ENCODE results near the gene NID2. TPM values are rescaled to one million over a fixed set of nuclear protein-coding genes. Genes with fewer than 3 reads are reported as not detected.

NID2 gene
- total and polyA plus RNA-seq, 5 donors from 2014 or later: 0.35 to 1.1 (median 0.62) TPM; not detected in 1

DNA sequence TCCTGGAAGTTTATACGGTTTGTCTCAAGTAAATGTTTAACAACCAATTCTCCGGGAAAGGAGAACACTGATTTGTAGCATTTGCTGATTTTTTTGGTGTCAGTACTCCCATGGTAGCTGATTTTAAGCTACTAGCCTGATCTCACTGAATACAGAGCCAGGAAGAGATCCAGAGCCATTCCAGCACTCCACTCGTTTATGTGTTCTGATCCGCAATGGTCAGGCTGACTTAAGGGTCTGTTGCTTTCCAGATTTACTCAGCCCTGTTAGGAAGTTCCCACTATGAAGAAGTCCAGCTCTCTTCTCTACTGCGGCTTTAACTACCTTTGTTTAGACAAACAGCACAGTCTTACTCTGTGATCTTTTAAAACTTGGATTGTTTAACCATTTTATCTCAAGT is 38.0 kb upstream of the NID2 start:
- no peaks in the 10 kb centered on the region for H3K4me1 ChIP-seq (ENCODE audit: control insufficient read depth, insufficient read depth, low read length, poor library complexity, severe bottlenecking)
- no peaks in the 10 kb centered on the region for H3K4me1 Mint-ChIP-seq
- DNase-seq (no peak), ATAC-seq (ENCODE audit: low read depth in 2 of 2) (no peak)
- H3K9me3 ChIP-seq (ENCODE audit: control insufficient read depth in 2 of 2, low read length in 2 of 2): no peaks in the 10 kb centered on the region
- no peaks in the 10 kb centered on the region for H3K27me3 Mint-ChIP-seq
- peaks cover 0 to 2% (median 0%) of the 10 kb centered on the region in 7 donors for H3K9me3 Mint-ChIP-seq
- no peak overlapping the region for H3K27ac Mint-ChIP-seq
- no peak overlapping the region for H3K4me3 Mint-ChIP-seq
- no peaks in the 10 kb centered on the region for H3K36me3 Mint-ChIP-seq
- H3K27ac ChIP-seq (ENCODE audit: insufficient read depth, low read length, poor library complexity, severe bottlenecking): no peak overlapping the region
- no peaks in the 10 kb centered on the region for H3K36me3 ChIP-seq (ENCODE audit: control insufficient read depth, insufficient read depth, low read length)
- H3K27me3 ChIP-seq (ENCODE audit: control insufficient read depth, insufficient read depth, low read length): peaks cover 6% of the 10 kb centered on the region
- H3K4me3 ChIP-seq (ENCODE audit: low read depth, low read length): no peak overlapping the region

DNA sequence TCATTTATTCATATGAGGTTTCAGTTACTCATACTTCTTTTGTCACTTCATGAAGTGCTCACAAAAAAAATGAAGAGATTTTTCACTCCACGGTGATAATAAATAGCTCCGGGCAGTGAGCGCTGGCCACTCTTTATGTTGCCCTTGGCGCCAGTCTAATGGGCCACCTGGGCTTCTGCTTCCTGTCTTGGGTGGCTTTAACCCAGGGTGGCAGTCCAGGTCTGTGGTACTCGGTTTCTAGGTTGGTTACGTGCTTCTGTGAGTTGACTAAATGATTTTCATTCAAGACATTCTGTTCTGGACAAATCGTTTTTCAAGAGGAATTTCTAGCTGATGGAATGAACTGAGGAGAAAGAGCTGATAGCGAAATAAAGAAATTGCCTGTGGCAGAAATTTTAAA is 34.6 kb upstream of the NID2 start:
- Histone ChIP-seq H3K36me3 (ENCODE audit: control insufficient read depth, insufficient read depth, low read length) (no peaks in the 10 kb centered on the region), H3K4me3 (ENCODE audit: low read depth, low read length) (no peak overlapping the region), H3K27me3 (ENCODE audit: control insufficient read depth, insufficient read depth, low read length) (peaks cover 9% of the 10 kb centered on the region), H3K27ac (ENCODE audit: insufficient read depth, low read length, poor library complexity, severe bottlenecking) (no peak overlapping the region), H3K9me3 (ENCODE audit: control insufficient read depth in 2 of 2, low read length in 2 of 2) (no peaks in the 10 kb centered on the region), H3K4me1 (ENCODE audit: control insufficient read depth, insufficient read depth, low read length, poor library complexity, severe bottlenecking) (no peaks in the 10 kb centered on the region)
- no peak overlapping the region for H3K27ac Mint-ChIP-seq
- no peaks in the 10 kb centered on the region for H3K36me3 Mint-ChIP-seq
- peaks cover 0 to 2% (median 0%) of the 10 kb centered on the region in 7 donors for H3K9me3 Mint-ChIP-seq
- H3K4me1 Mint-ChIP-seq: no peaks in the 10 kb centered on the region
- no peak for DNase-seq
- H3K27me3 Mint-ChIP-seq: no peaks in the 10 kb centered on the region
- no peak overlapping the region for H3K4me3 Mint-ChIP-seq
- no peak for ATAC-seq (ENCODE audit: low read depth in 2 of 2)

- no peak for DNase-seq
- no peaks in the 10 kb centered on the region for H3K36me3 Mint-ChIP-seq
- Histone ChIP-seq H3K4me1 (ENCODE audit: control insufficient read depth, insufficient read depth, low read length, poor library complexity, severe bottlenecking) (no peaks in the 10 kb centered on the region), H3K27ac (ENCODE audit: insufficient read depth, low read length, poor library complexity, severe bottlenecking) (no peak overlapping the region), H3K27me3 (ENCODE audit: control insufficient read depth, insufficient read depth, low read length) (peaks cover 12% of the 10 kb centered on the region), H3K36me3 (ENCODE audit: control insufficient read depth, insufficient read depth, low read length) (no peaks in the 10 kb centered on the region), H3K4me3 (ENCODE audit: low read depth, low read length) (no peak overlapping the region), H3K9me3 (ENCODE audit: control insufficient read depth in 2 of 2, low read length in 2 of 2) (no peaks in the 10 kb centered on the region)
- ATAC-seq (ENCODE audit: low read depth in 2 of 2): no peak
- H3K9me3 Mint-ChIP-seq: peaks cover 0 to 5% (median 0%) of the 10 kb centered on the region in 7 donors
- peaks cover 20% of the 10 kb centered on the region for H3K27me3 Mint-ChIP-seq
- H3K4me3 Mint-ChIP-seq: no peak overlapping the region
- no peaks in the 10 kb centered on the region for H3K4me1 Mint-ChIP-seq
- H3K27ac Mint-ChIP-seq: no peak overlapping the region
These were observed 26.9 kb upstream of the NID2 start for GRCh38 chr14:52095794-52096193.

- peaks cover 20% of the 10 kb centered on the region for H3K27me3 Mint-ChIP-seq
- H3K4me1 ChIP-seq (ENCODE audit: control insufficient read depth, insufficient read depth, low read length, poor library complexity, severe bottlenecking): no peaks in the 10 kb centered on the region
- H3K27ac Mint-ChIP-seq: no peak overlapping the region
- ATAC-seq (ENCODE audit: low read depth in 2 of 2): no peak
- peak overlapping the region in 1 of 4 donors; percentile 59 for H3K4me3 Mint-ChIP-seq
- no peaks in the 10 kb centered on the region for H3K9me3 ChIP-seq (ENCODE audit: control insufficient read depth in 2 of 2, low read length in 2 of 2)
- H3K36me3 Mint-ChIP-seq: no peaks in the 10 kb centered on the region
- no peaks in the 10 kb centered on the region for H3K4me1 Mint-ChIP-seq
- H3K4me3 ChIP-seq (ENCODE audit: low read depth, low read length): no peak overlapping the region
- no peak overlapping the region for H3K27ac ChIP-seq (ENCODE audit: insufficient read depth, low read length, poor library complexity, severe bottlenecking)
- DNase-seq: no peak
- peaks cover 0 to 5% (median 0%) of the 10 kb centered on the region in 7 donors for H3K9me3 Mint-ChIP-seq
- no peaks in the 10 kb centered on the region for H3K36me3 ChIP-seq (ENCODE audit: control insufficient read depth, insufficient read depth, low read length)
- peaks cover 11% of the 10 kb centered on the region for H3K27me3 ChIP-seq (ENCODE audit: control insufficient read depth, insufficient read depth, low read length)
These were observed 26.5 kb upstream of the NID2 start for GRCh38 chr14:52095336-52095735.

DNA sequence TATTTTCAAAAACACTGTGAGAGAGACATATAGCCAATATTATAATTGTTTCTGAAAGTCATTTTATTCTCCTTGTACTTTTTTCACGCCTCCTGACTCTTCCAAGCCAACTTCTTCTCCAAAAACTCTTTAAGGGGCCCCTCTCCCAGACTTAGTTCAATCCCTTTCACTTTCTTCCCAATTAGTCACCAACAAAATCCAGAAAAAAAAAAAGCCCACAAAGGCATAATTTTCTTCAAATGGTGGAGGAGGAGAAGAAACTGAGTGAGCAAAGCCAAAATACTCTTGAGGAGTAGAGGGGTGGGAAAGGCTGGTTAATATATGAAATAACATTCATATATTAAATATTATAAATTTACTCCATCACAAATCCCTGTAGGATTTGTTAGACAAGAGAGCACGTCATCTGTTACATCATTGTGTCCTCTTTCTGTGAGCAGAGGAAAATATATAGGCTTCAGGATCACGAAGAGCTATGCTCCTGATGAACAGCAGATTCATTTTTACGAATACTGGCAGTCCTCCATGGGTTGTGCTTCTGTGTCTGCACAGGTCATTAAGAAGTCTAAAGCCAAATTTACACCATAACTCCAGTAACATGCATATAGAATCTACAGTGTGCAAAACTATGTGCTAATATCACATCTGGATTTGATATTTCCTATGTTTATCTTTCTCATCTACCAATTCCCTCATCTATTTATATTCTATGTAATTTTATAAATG is 25.9 kb upstream of the NID2 start:
- Mint-ChIP-seq H3K27ac (no peak overlapping the region), H3K4me3 (no peak overlapping the region), H3K9me3 (peaks cover 0 to 5% (median 0%) of the 10 kb centered on the region in 7 donors), H3K27me3 (peaks cover 20% of the 10 kb centered on the region), H3K36me3 (no peaks in the 10 kb centered on the region), H3K4me1 (no peaks in the 10 kb centered on the region)
- Histone ChIP-seq H3K4me3 (ENCODE audit: low read depth, low read length) (no peak overlapping the region), H3K9me3 (ENCODE audit: control insufficient read depth in 2 of 2, low read length in 2 of 2) (no peaks in the 10 kb centered on the region), H3K4me1 (ENCODE audit: control insufficient read depth, insufficient read depth, low read length, poor library complexity, severe bottlenecking) (no peaks in the 10 kb centered on the region), H3K27me3 (ENCODE audit: control insufficient read depth, insufficient read depth, low read length) (peaks cover 8% of the 10 kb centered on the region), H3K27ac (ENCODE audit: insufficient read depth, low read length, poor library complexity, severe bottlenecking) (no peak overlapping the region), H3K36me3 (ENCODE audit: control insufficient read depth, insufficient read depth, low read length) (no peaks in the 10 kb centered on the region)
- DNase-seq: no peak
- no peak for ATAC-seq (ENCODE audit: low read depth in 2 of 2)

DNA sequence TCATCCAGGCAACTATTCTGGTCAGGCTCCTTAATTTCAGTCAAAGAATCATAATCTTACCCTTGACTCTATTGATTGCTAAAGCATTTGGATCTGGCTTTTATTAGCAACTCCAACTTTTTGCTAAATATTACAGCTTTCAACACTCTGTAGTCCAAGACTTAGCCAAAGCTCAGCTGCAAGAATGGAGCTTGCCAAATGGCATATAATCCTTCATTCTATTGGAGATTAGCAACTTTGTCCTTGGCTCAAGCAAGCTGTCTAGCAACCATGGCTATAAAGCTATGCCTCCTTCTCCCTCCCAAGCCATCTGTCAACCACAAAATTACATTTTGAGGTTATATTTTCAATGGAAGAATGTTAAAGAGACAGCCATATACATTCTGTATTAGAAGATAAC is 23.1 kb upstream of the NID2 start:
- peaks cover 8% of the 10 kb centered on the region for H3K27me3 ChIP-seq (ENCODE audit: control insufficient read depth, insufficient read depth, low read length)
- no peaks in the 10 kb centered on the region for H3K36me3 Mint-ChIP-seq
- peaks cover 0 to 5% (median 0%) of the 10 kb centered on the region in 7 donors for H3K9me3 Mint-ChIP-seq
- H3K4me3 ChIP-seq (ENCODE audit: low read depth, low read length): no peak overlapping the region
- H3K27ac ChIP-seq (ENCODE audit: insufficient read depth, low read length, poor library complexity, severe bottlenecking): no peak overlapping the region
- no peak overlapping the region for H3K4me3 Mint-ChIP-seq
- no peak overlapping the region for H3K27ac Mint-ChIP-seq
- no peaks in the 10 kb centered on the region for H3K36me3 ChIP-seq (ENCODE audit: control insufficient read depth, insufficient read depth, low read length)
- ATAC-seq (ENCODE audit: low read depth in 2 of 2) (no peak), DNase-seq (no peak)
- no peaks in the 10 kb centered on the region for H3K4me1 Mint-ChIP-seq
- no peaks in the 10 kb centered on the region for H3K9me3 ChIP-seq (ENCODE audit: control insufficient read depth in 2 of 2, low read length in 2 of 2)
- H3K27me3 Mint-ChIP-seq: peaks cover 26% of the 10 kb centered on the region
- no peaks in the 10 kb centered on the region for H3K4me1 ChIP-seq (ENCODE audit: control insufficient read depth, insufficient read depth, low read length, poor library complexity, severe bottlenecking)

DNA sequence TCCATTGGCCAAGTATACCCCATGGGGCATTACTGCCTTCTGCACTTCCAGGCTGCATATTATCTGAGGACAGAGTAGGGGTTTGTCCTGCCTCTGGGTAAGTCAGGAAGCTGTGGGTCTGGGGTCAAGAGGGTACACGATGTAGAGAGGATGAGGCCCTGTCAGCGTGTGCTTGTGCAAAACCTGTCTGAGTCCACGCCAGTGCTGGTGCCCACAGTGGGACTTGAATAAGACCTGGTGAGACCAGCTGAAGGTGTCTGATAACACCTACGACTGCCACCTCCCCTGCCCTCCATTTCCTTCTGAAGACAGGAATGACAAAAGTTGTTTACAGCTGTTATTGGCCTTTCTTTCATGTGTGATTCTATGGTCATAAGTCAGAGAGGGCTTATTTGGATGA is 22.1 kb upstream of the NID2 start:
- no peaks in the 10 kb centered on the region for H3K36me3 Mint-ChIP-seq
- no peak overlapping the region for H3K4me3 Mint-ChIP-seq
- Histone ChIP-seq H3K4me3 (ENCODE audit: low read depth, low read length) (no peak overlapping the region), H3K4me1 (ENCODE audit: control insufficient read depth, insufficient read depth, low read length, poor library complexity, severe bottlenecking) (no peaks in the 10 kb centered on the region), H3K9me3 (ENCODE audit: control insufficient read depth in 2 of 2, low read length in 2 of 2) (no peaks in the 10 kb centered on the region), H3K27me3 (ENCODE audit: control insufficient read depth, insufficient read depth, low read length) (peaks cover 6% of the 10 kb centered on the region), H3K36me3 (ENCODE audit: control insufficient read depth, insufficient read depth, low read length) (no peaks in the 10 kb centered on the region), H3K27ac (ENCODE audit: insufficient read depth, low read length, poor library complexity, severe bottlenecking) (no peak overlapping the region)
- peaks cover 0 to 5% (median 0%) of the 10 kb centered on the region in 7 donors for H3K9me3 Mint-ChIP-seq
- H3K27me3 Mint-ChIP-seq: peaks cover 30% of the 10 kb centered on the region
- ATAC-seq (ENCODE audit: low read depth in 2 of 2) (no peak), DNase-seq (no peak)
- no peak overlapping the region for H3K27ac Mint-ChIP-seq
- no peaks in the 10 kb centered on the region for H3K4me1 Mint-ChIP-seq

DNA sequence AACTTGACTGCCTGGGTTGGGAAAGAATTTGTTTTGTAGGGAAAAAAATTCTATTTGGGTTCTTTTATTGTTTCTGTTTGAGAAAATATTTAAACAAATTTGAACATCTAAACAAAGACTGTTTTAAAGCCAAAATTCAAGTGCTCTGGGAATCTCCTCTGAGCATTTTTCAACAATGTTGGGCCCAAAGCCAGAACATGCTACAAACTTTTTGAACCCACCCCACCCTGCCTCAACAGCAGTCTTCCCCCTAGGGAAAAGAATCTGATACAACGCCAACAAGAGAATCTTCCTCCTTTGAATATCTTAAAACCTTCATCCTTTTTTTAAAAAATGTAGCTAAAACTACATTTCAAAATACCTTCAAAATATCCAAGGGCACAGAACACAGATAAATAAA is 20.4 kb upstream of the NID2 start:
- H3K9me3 ChIP-seq (ENCODE audit: control insufficient read depth in 2 of 2, low read length in 2 of 2): peaks cover 0 to 3% of the 10 kb centered on the region in 2 experiments
- Mint-ChIP-seq H3K36me3 (no peaks in the 10 kb centered on the region), H3K27ac (no peak overlapping the region), H3K9me3 (peaks cover 0 to 11% (median 4%) of the 10 kb centered on the region in 7 donors), H3K4me1 (no peaks in the 10 kb centered on the region), H3K4me3 (no peak overlapping the region), H3K27me3 (peaks cover 30% of the 10 kb centered on the region)
- no peak overlapping the region for H3K27ac ChIP-seq (ENCODE audit: insufficient read depth, low read length, poor library complexity, severe bottlenecking)
- peaks cover 6% of the 10 kb centered on the region for H3K27me3 ChIP-seq (ENCODE audit: control insufficient read depth, insufficient read depth, low read length)
- no peaks in the 10 kb centered on the region for H3K4me1 ChIP-seq (ENCODE audit: control insufficient read depth, insufficient read depth, low read length, poor library complexity, severe bottlenecking)
- no peaks in the 10 kb centered on the region for H3K36me3 ChIP-seq (ENCODE audit: control insufficient read depth, insufficient read depth, low read length)
- H3K4me3 ChIP-seq (ENCODE audit: low read depth, low read length): no peak overlapping the region
- ATAC-seq (ENCODE audit: low read depth in 2 of 2) (no peak), DNase-seq (no peak)
